GM08714 (cell line): ENCODE measurements around the gene TOP2A.
A peak's percentile ranks its signal among the peaks of the same experiment; 100 is the strongest.
"Not testable (repeated sequence)": the region's sequence is repeated elsewhere in the genome, so short reads cannot be mapped to it uniquely, and the experiment has no call there.

Experiments
- H3K4me3 ChIP-seq: fragments of 200-500 bp; sonication (Bioruptor generic); 2 replicates; pipeline ENCODE4 v1.5.1; 2014; ENCODE audit warnings: mild to moderate bottlenecking, low read length, inconsistent platforms
- ZNF274 ChIP-seq: IDR thresholded peaks from 2 replicates; pipeline ENCODE4 v1.6.1; 2012; ENCODE audit warnings: mild to moderate bottlenecking, low read depth, low read length

The TOP2A gene

DNA sequence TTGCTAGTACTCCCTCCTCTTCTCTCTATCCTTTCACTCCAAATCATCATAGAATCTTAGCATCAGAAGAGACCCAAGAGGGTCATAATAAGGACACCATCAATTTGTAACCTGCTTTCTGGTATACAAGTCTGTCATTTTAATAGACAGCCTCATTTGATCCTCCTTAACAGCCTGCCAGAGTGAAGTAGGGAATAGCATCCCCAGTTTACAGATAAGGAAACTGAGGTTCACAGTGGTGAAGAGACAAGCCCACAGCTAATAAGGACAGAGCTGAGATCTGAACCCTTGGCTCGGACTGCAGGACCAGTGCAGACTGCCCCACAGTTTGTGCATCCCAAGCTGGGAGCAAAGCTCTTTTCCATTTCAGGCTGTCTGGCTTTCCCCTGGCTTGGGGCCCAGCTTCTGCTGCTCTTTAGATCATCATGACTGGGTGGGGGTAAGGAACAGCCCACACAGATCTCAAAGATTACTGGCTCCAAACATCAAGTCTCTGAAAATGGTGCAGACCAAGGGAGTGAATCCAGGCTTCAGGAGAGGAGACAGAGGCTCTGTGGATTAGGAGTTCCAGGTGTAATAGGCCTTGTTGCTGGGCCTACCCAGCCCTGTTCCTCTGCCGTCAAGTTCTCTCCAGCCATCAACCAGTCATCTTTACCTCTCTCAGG lies 15.3 kb upstream of the TOP2A start:
- TF ChIP-seq ZNF274: no peak
- H3K4me3 ChIP-seq: no peak overlapping the region

DNA sequence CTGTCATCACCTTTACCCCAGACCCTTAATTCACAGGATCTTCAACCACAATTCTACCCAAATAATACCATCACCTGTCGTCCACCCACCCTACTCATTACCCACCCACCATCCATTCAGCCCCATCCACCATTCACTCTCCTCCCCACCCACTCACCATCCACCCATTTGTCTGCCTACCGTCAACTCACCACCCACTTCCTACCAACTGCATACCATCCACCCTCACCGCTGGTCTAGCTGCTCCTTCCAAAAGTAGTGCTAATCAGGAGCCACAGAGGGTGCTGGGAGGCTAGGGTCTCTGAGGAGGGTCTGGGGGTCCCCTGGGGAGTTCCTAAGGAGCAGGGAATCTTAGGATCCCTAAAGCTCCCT lies 13.5 kb upstream of the TOP2A start:
- no peak overlapping the region for H3K4me3 ChIP-seq
- no peak for TF ChIP-seq ZNF274

DNA sequence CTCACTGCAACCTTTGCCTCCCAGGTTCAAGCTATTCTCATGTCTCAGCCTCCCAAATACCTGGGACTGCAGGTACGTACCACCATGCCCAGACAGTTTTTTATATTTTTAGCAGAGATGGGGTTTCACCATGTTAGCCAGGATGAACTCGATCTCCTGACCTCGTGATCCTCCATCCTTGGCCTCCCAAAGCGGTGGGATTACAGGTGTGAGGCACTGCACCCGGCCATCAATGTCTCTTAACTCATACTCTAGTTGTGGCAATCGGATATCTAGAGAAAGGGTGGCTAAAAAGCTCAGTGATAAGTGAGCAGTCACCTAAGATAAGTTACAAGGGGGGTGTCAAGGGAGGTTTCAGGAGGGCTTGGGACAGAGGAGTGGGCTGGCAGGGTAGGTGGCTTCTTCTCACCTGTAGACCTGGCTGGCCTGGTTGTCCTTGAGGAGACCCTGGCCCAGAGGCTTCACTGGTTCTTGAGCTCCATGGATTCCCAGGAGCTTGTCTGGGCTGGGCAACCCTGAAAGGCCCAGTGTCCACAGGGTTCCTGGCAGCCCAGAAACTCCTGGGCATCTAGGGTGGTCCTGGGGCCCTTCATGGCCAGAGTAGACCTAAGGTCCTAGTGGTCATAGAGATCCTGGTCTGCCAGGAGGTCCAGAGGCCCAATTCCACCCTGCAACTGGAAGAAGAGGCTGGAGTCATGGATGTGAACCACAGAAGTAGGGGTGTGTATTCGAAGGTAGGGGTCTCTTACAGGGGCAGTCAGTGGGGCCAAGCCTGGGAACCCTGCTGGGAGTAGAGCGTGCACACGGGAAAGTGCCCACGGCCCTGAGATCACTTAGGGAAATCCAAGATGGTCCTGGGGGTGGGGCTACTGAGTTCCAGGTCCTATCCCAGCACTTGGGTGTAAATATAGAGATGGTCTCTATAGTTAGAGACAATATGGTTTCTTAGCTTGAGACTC lies 12.9 kb upstream of the TOP2A start:
- H3K4me3 ChIP-seq: no peak overlapping the region
- TF ChIP-seq ZNF274: no peak

DNA sequence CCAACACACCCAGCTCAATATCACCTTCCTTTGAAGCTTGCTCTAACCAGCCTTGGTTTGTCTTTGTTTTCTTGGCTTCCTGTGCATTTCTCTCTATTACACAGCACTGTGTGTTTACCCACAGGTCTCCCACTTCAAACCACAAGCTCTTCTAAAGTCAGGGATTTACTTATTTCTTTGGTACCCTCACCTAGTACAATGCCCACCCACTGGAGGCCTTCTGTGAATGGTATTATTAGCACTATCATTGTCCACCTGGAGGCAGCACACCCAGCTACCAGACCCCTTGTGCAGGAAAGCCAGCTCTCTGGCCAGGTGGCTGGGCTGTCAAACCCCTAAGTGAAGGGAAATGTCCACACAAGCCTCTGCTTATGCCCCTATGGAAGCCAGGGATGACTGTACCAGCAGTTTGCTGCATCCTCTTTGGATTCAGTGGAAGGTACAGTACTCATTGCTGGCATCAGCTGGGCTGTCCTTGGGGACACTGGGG lies 9.4 kb upstream of the TOP2A start:
- no peak overlapping the region for H3K4me3 ChIP-seq
- TF ChIP-seq ZNF274: no peak

DNA sequence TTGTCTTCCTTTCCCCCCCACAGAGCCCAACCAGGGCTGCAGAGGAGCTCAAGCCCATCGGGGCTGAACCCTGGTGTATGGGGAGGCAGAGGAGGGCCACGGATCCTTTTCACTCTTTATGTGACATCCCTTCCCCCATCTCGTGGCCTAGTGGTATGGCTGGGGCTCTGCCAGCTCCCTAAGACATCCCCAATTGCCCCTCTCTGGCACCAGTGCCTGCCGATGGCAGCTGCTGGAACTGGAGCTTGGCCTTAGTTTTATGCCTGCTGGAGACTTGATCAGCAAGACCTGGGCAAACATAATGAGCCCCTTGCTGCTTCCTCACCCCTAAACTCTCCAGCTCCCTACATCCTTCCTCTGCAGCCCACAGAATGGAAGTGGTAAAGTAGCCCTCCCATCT lies 8.0 kb upstream of the TOP2A start:
- no peak for TF ChIP-seq ZNF274
- no peak overlapping the region for H3K4me3 ChIP-seq

DNA sequence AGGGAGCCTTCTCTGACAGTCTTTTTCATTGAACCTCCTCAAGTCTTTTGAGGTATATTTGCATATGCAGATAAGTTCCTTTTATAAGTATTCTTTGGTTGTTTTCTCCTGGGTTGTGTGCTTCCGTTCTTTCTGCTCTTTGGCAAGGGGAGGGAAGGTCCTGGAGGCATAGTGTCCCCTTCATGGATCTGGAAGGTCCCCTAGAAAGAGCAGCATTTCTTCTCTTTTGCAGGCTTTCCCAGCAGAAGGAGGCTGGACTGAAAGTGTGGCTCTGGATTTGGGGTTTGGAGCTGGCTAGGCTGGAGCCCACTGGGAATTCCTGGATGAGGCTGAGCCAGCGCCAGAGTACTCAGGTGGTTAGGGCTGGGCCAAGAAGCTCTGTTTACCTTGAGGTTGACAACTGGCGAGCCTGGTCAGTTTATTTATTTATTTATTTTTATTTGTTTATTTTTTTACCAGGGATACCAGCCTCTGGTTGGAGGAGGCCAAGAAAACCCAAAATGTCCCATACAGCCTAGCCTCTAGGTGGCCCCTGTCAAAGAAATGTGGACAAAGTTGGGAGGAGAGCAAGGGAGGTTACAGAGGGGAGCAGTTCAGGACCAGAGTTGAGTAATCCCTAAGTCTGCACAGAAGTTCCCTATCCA lies 5.4 kb upstream of the TOP2A start:
- TF ChIP-seq ZNF274: no peak

DNA sequence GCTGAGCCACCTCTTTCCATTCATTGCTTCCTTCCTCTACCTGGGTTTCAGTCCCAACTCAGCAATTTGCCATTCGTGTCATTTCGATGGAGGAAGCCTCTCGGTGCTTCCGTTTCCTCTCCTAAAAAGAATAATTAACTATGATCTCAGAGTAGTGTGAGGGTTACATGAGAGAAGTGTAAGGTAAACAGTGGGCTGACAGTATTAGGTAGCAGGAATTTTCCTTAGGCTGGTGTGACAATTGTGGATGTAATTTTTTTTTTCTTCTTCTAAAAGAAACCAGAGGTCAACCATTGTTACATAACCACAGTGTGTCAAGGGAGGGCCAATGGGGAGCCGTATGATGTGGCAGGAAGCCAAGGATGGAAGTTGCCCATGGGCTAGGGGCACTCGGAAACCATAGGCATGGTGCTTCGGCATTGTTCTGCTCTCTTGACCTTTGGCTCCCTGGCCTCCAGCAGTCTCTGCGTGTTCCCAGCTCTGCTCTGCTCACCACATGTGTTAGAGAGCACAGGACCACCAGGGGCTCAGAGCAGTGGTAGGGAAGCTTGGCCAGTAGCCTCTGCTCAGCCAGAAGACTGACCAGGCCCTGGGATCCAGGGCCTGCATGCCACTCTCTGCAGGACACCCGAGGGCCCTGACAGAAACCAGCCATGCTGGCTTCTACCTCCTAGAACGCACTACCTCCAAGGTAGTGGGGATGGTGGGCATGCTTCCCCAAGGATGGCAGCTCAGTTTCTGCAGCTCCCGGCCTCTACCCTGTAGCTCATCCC lies 2.0 kb upstream of the TOP2A start:
- no peak for TF ChIP-seq ZNF274

More for the DNA sequence above, 5.4 kb upstream of the TOP2A start:
- H3K4me3 ChIP-seq: no peak overlapping the region

DNA sequence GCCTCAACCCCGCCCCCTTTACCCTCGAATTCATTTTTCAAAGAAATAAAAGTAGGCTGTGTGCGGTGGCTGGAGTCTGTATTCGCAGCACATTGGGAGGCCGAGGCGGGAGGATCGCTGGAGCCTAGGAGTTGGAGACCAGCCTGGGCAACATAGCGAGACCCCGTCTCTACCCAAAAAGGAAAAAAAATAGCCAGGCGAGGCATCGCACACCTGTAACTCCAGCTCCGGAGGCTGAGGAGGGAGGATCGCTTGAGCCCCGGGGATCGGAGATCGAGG lies 671 bp upstream of the TOP2A start:
- peak overlapping the region; percentile 65; the same call in 1 of the 2 replicates for H3K4me3 ChIP-seq
- TF ChIP-seq ZNF274: no peak

More for the DNA sequence above, 2.0 kb upstream of the TOP2A start:
- no peak overlapping the region for H3K4me3 ChIP-seq

DNA sequence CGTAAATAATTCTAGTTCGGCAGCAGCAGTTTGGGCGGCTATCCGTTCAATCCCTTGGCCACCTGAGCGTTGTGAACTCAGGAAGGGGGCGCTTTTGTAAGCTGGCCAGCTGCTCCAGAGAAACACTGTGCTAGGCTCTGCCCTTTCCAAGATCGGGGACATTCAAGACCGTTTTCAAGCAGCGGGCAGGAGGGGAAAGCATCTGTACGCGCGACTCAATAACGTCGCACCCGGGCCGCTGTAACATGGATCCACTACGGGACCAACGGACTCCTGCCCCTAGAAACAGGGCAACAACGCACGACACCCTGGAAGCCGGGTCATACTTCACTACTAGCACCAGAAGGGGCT lies 463 bp downstream of the TOP2A start:
- no peak for TF ChIP-seq ZNF274
- peak overlapping the region; percentile 91 for H3K4me3 ChIP-seq

DNA sequence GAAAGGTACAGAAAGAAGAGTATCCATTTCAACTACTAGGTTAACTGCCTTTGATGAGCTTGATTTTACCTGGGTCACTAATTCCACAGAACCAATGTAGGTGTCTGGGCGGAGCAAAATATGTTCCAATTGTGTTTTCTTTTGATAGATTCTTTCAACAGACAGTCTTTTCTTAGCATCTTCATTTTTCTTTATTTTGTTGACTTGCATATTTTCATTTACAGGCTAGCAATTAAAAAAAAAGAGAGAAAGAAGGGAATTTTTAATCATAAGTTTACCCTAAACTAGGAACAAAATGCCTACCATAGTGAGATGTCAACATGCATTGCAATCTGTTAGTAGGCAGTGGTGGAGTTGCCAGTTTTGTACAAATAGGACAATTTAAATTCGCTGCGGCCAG lies 1.0 kb downstream of the TOP2A start:
- peak overlapping the region; percentile 91 for H3K4me3 ChIP-seq
- TF ChIP-seq ZNF274: no peak

DNA sequence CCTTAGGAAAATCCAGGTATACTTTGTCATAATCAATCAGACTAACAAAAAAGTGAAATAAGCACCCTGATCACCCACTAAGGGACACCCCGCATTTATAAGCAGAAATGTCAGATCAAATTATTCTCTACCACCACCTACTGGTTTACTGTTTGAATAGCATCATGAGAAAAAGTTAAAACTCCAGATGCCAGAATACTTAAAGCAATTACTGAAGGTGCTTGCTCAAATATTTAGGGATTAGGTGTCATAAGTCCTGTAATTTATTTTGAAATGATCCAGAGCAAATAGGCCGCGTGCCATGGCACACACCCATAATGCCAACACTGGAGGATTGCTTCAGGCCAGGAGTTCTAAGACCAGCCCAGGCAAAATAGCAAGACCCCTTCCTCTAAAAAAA lies 2.3 kb downstream of the TOP2A start:
- TF ChIP-seq ZNF274: no peak
- H3K4me3 ChIP-seq: no peak overlapping the region; the same call in 1 of the 2 replicates

DNA sequence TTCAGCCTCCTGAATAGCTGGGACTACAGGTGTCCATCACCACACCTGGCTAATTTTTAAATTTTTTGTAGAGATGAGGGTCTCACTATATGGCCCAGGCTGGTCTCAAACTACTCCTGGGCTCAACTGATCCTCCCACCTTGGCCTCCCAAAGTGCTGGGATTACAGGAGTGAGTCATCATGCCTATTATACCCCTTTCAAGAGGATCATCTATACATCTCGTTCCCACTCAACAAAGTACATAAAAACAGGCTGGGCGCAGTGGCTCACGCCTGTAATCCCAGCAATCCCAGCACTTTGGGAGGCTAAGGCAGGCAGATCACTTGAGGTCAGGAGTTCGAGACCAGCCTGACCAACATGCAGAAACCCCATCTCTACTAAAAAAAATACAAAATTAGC lies 3.4 kb downstream of the TOP2A start:
- H3K4me3 ChIP-seq: not testable (repeated sequence)

DNA sequence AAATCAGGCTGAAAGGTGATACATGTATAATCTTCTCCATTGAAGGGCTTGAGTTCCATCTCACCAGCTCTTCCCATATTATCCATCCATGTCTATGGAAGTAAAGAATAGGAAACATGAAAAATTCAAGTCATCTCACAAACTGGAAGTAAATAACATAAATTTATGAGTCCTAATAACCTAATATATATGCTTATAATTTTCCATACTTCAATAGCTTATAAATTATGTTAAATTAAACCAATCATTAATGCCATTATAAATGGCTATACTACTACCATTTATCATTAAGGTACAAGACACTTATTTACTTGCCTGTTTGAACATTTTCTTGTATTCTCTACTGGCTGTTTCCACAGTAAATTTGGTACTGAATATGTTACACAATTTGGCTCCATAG lies 4.8 kb downstream of the TOP2A start:
- H3K4me3 ChIP-seq: no peak overlapping the region
- no peak for TF ChIP-seq ZNF274

DNA sequence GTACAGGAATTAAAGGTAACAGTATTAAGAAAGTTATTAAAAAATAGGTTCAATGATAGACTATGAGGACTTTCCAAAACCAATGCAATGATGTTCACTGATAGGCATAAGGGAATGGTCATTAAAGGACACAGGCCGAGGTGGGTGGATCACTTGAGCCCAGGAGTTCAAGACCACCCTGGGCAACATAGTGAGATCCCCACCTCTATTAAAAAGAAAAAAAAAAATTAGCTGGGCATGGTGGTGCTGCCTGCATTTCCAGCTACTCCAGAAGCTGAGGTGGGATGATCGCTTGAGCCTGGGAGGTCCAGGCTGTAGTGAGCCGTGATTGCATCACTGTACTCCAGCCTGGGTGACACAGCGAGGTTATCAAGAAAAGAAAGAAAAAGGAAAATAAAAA lies 5.9 kb downstream of the TOP2A start:
- no peak for TF ChIP-seq ZNF274
- H3K4me3 ChIP-seq: no peak overlapping the region
